HL-60 (cell line): ENCODE measurements around the gene ARHGAP26.

Experiments
- DNase-seq, 2 experiments: peaks; one replicate each; pipeline ENCODE4 v3.0.0-alpha.2; 2010 to 2020; ENCODE audit warnings: low read depth in 1 of 2, low spot score in 1 of 2
- H3K27ac ChIP-seq: fragments of 250-450 bp; sonication (Bioruptor Pico); replicated peaks from 2 replicates; pipeline ENCODE4 v1.5.1; 2020; ENCODE audit warnings: mild to moderate bottlenecking, moderate library complexity
- H3K27me3 ChIP-seq: fragments of 250-450 bp; sonication (Bioruptor Pico); 2 replicates; pipeline ENCODE4 v1.5.1; 2021; ENCODE audit warnings: mild to moderate bottlenecking, moderate library complexity; ENCODE audit not compliant: insufficient read depth, poor library complexity, severe bottlenecking
- H3K4me3 ChIP-seq: replicated peaks from 2 replicates; pipeline ENCODE4 v1.5.1; 2011; ENCODE audit warnings: mild to moderate bottlenecking, control low read depth, low read length; ENCODE audit not compliant: insufficient read depth
- GABPA ChIP-seq: IDR thresholded peaks from 2 replicates; pipeline ENCODE4 v1.6.1; 2012; ENCODE audit warnings: low read depth
- POLR2AphosphoS5 ChIP-seq: IDR thresholded peaks from 2 replicates; pipeline ENCODE4 v1.6.1; 2012; ENCODE audit warnings: low read depth
- SPI1 ChIP-seq: IDR thresholded peaks from 2 replicates; pipeline ENCODE4 v1.6.1; 2012; ENCODE audit warnings: low read depth, mild to moderate bottlenecking, borderline replicate concordance
- TF ChIP-seq, protein P1 (sequence below): IDR thresholded peaks from 2 replicates; pipeline ENCODE4 v1.6.1; 2012; ENCODE audit warnings: low read depth; ENCODE audit not compliant: insufficient replicate concordance
- TF ChIP-seq, protein P2 (sequence below): IDR thresholded peaks from one replicate; pipeline ENCODE4 v1.5.1; 2011; ENCODE audit warnings: low read length, control low read depth, inconsistent platforms; ENCODE audit not compliant: insufficient read depth

ARHGAP26 gene

DNA sequence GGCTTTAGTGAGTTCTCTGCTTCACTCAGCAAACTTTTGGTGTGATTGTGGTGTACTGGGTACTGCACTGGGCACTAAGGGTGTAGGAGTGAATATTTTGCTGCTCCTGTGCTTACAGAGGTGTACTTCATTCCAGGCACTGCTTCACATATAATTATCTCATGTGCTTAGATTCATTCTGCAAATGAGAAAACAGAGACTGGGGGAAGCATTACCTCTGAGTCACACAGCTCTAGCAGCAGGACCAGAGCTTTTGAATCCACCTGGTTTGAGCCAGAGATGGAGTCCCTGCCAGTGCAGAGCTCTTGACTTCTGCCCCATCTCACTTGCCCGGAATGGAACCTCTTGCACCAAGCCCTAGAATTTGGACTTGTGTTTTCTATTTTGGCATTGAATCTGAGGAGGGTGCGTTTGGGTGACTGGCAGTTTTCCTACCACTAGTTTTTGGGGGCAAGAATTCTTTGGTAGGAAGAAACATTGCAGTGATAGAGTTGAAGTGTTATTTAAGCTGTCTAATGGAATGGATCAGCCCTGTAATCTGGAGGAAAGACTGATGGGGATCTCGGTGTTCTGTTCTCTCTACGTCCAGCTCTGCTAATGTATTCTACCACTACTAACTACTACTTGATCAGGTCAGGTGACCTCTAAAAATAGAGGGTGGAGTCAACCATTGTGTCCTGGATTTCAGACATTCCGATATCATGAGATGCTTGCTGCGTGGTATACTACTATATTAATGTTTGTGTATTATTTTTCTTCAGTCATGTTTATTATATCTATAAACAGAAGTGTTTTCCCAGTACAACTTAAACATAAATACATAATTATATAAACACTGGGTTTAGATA lies 2.5 kb downstream of the ARHGAP26 start:
- TF ChIP-seq GABPA (no peak), SPI1 (no peak), POLR2AphosphoS5 (no peak)
- TF ChIP-seq, protein P1, sequence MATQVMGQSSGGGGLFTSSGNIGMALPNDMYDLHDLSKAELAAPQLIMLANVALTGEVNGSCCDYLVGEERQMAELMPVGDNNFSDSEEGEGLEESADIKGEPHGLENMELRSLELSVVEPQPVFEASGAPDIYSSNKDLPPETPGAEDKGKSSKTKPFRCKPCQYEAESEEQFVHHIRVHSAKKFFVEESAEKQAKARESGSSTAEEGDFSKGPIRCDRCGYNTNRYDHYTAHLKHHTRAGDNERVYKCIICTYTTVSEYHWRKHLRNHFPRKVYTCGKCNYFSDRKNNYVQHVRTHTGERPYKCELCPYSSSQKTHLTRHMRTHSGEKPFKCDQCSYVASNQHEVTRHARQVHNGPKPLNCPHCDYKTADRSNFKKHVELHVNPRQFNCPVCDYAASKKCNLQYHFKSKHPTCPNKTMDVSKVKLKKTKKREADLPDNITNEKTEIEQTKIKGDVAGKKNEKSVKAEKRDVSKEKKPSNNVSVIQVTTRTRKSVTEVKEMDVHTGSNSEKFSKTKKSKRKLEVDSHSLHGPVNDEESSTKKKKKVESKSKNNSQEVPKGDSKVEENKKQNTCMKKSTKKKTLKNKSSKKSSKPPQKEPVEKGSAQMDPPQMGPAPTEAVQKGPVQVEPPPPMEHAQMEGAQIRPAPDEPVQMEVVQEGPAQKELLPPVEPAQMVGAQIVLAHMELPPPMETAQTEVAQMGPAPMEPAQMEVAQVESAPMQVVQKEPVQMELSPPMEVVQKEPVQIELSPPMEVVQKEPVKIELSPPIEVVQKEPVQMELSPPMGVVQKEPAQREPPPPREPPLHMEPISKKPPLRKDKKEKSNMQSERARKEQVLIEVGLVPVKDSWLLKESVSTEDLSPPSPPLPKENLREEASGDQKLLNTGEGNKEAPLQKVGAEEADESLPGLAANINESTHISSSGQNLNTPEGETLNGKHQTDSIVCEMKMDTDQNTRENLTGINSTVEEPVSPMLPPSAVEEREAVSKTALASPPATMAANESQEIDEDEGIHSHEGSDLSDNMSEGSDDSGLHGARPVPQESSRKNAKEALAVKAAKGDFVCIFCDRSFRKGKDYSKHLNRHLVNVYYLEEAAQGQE = no peak
- TF ChIP-seq, protein P2, sequence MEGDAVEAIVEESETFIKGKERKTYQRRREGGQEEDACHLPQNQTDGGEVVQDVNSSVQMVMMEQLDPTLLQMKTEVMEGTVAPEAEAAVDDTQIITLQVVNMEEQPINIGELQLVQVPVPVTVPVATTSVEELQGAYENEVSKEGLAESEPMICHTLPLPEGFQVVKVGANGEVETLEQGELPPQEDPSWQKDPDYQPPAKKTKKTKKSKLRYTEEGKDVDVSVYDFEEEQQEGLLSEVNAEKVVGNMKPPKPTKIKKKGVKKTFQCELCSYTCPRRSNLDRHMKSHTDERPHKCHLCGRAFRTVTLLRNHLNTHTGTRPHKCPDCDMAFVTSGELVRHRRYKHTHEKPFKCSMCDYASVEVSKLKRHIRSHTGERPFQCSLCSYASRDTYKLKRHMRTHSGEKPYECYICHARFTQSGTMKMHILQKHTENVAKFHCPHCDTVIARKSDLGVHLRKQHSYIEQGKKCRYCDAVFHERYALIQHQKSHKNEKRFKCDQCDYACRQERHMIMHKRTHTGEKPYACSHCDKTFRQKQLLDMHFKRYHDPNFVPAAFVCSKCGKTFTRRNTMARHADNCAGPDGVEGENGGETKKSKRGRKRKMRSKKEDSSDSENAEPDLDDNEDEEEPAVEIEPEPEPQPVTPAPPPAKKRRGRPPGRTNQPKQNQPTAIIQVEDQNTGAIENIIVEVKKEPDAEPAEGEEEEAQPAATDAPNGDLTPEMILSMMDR = no peak
- Histone ChIP-seq H3K27me3 (no peaks in the 10 kb centered on the region), H3K27ac (no peak overlapping the region), H3K4me3 (peak overlapping the region; percentile 98)
- no peak for DNase-seq

DNA sequence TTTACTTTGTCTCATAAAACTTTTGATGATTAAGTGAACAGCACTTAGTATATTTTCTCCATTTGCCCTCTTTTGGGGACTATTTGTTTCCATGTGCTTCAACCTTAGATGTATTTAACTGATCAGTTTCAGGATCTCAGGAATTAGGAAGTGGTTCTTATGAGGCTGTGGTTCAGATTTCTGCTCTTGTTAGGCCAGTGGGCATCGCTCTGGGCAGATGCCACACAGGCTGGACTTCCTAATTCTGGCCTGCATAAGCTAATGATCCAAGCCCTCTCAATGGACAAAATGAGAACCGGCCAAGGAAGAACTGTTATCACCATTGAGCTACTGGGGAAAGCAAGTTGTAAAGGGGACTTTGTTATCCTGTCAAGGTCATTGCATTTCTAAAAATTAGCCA lies 6.9 kb downstream of the ARHGAP26 start:
- H3K27ac ChIP-seq = no peak overlapping the region
- no peak for TF ChIP-seq POLR2AphosphoS5
- TF ChIP-seq, protein P1 = no peak
- no peak for TF ChIP-seq GABPA
- TF ChIP-seq SPI1 = peak; percentile 45; the same call in 1 of the 2 replicates
- DNase-seq = no peak
- H3K4me3 ChIP-seq = no peak overlapping the region
- H3K27me3 ChIP-seq = no peaks in the 10 kb centered on the region

DNA sequence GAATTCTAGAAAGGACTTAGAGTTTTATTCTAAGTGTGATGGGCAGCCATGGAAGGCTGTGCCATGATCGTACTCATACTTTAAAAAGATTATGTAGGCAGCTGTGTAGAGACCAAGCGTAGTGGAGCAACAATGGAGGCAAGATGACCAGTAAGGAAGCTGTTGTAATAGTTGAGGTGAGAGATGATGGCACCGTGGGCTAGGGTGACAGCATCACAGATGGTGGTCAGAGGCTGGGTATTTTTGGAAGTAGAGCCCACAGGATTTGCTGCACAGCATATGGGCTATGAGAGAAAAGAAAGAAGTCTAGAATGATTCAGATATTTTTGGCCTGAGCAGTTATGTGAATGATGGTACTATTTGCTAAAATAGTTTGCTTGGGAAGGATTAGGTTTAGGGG lies 7.7 kb downstream of the ARHGAP26 start:
- TF ChIP-seq, protein P2 = no peak
- TF ChIP-seq, protein P1 = no peak
- no peak for TF ChIP-seq SPI1
- no peak for TF ChIP-seq GABPA
- TF ChIP-seq POLR2AphosphoS5 = no peak
- DNase-seq = no peak
- Histone ChIP-seq H3K27me3 (no peaks in the 10 kb centered on the region), H3K27ac (no peak overlapping the region), H3K4me3 (no peak overlapping the region)
